GM19238 (cell line): ENCODE results near the gene PHEX.

ENCODE experiments used
- DNase-seq: peaks from one replicate; pipeline ENCODE4 v3.0.0; 2011; ENCODE audit warnings: low spot score; ENCODE audit not compliant: insufficient read length

The PHEX gene

GRCh38 chrX:22147942-22148341 lies 115.8 kb downstream of the PHEX start:
- no peak for DNase-seq

- no peak for DNase-seq
These were observed 116.4 kb downstream of the PHEX start for GRCh38 chrX:22148565-22148964.

GRCh38 chrX:22150371-22150770 lies 118.2 kb downstream of the PHEX start:
- no peak for DNase-seq

- no peak for DNase-seq
These were observed 123.0 kb downstream of the PHEX start for GRCh38 chrX:22155126-22155525.

- no peak for DNase-seq
These were observed 126.9 kb downstream of the PHEX start for GRCh38 chrX:22159071-22159470.

GRCh38 chrX:22163326-22163725 lies 131.2 kb downstream of the PHEX start:
- no peak for DNase-seq

- DNase-seq, result no peak
These were observed 132.8 kb downstream of the PHEX start for GRCh38 chrX:22164770-22165388.

- no peak for DNase-seq
These were observed 133.8 kb downstream of the PHEX start for GRCh38 chrX:22165732-22166457.

- DNase-seq, result no peak
These were observed 139.3 kb downstream of the PHEX start for GRCh38 chrX:22171287-22172060.

- DNase-seq, result no peak
These were observed 141.8 kb downstream of the PHEX start for GRCh38 chrX:22173966-22174365.

GRCh38 chrX:22177950-22178515 lies 145.9 kb downstream of the PHEX start:
- no peak for DNase-seq

- no peak for DNase-seq
These were observed 152.0 kb downstream of the PHEX start for GRCh38 chrX:22184096-22184495.

GRCh38 chrX:22186165-22186564 lies 154.0 kb downstream of the PHEX start:
- no peak for DNase-seq

- DNase-seq, result peak; percentile 27
These were observed 160.4 kb downstream of the PHEX start for GRCh38 chrX:22192419-22193060.

GRCh38 chrX:22193851-22194659 lies 161.9 kb downstream of the PHEX start:
- DNase-seq, result no peak

GRCh38 chrX:22194660-22194945 lies 162.5 kb downstream of the PHEX start:
- DNase-seq, result no peak

- DNase-seq, result no peak
These were observed 164.0 kb downstream of the PHEX start for GRCh38 chrX:22196149-22196548.

GRCh38 chrX:22202251-22202650 lies 170.1 kb downstream of the PHEX start:
- DNase-seq, result no peak

GRCh38 chrX:22203186-22203585 lies 171.1 kb downstream of the PHEX start:
- DNase-seq, result no peak

GRCh38 chrX:22206781-22207180 lies 174.7 kb downstream of the PHEX start:
- DNase-seq, result no peak

GRCh38 chrX:22220941-22221340 lies 188.8 kb downstream of the PHEX start:
- DNase-seq, result no peak
